GM12864 (cell line): Measurements from ENCODE around the gene GALNT9.

Experiments used
- DNase-seq: peaks from one replicate; pipeline ENCODE4 v3.0.0-alpha.2; 2011; ENCODE audit warnings: low read depth
- H3K4me3 ChIP-seq: 2 replicates; pipeline ENCODE4 v1.5.1; 2011; ENCODE audit warnings: mild to moderate bottlenecking, low read depth, low read length, control low read depth
- TF ChIP-seq, protein P1 (sequence below): IDR thresholded peaks from 2 replicates; pipeline ENCODE4 v1.5.1; 2011; ENCODE audit warnings: low read depth, mild to moderate bottlenecking, moderate library complexity, low read length, control low read depth, inconsistent platforms; ENCODE audit errors: missing control alignments

The GALNT9 gene

DNA sequence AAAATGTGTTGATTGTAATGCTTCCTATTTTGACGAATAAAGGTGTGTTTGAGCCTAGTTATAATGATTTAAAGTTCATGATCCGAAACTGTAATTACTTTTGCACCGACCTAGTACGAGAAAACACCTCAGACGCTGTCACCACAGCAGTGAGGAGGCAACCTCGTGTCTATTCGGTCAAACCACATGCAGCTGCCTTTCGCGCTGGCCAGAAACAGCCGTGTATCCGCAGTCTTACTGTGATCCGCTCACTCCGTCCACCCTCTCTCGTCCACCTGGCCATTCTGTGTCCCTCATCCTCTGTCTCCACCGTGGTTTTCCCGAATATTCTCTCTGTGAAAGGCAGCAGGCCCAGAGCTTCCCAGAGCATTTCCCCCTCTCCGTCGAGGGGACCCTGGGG is 118.1 kb downstream of the GALNT9 start:
- TF ChIP-seq, protein P1, sequence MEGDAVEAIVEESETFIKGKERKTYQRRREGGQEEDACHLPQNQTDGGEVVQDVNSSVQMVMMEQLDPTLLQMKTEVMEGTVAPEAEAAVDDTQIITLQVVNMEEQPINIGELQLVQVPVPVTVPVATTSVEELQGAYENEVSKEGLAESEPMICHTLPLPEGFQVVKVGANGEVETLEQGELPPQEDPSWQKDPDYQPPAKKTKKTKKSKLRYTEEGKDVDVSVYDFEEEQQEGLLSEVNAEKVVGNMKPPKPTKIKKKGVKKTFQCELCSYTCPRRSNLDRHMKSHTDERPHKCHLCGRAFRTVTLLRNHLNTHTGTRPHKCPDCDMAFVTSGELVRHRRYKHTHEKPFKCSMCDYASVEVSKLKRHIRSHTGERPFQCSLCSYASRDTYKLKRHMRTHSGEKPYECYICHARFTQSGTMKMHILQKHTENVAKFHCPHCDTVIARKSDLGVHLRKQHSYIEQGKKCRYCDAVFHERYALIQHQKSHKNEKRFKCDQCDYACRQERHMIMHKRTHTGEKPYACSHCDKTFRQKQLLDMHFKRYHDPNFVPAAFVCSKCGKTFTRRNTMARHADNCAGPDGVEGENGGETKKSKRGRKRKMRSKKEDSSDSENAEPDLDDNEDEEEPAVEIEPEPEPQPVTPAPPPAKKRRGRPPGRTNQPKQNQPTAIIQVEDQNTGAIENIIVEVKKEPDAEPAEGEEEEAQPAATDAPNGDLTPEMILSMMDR: no peak
- DNase-seq: no peak
- H3K4me3 ChIP-seq: no peak overlapping the region

DNA sequence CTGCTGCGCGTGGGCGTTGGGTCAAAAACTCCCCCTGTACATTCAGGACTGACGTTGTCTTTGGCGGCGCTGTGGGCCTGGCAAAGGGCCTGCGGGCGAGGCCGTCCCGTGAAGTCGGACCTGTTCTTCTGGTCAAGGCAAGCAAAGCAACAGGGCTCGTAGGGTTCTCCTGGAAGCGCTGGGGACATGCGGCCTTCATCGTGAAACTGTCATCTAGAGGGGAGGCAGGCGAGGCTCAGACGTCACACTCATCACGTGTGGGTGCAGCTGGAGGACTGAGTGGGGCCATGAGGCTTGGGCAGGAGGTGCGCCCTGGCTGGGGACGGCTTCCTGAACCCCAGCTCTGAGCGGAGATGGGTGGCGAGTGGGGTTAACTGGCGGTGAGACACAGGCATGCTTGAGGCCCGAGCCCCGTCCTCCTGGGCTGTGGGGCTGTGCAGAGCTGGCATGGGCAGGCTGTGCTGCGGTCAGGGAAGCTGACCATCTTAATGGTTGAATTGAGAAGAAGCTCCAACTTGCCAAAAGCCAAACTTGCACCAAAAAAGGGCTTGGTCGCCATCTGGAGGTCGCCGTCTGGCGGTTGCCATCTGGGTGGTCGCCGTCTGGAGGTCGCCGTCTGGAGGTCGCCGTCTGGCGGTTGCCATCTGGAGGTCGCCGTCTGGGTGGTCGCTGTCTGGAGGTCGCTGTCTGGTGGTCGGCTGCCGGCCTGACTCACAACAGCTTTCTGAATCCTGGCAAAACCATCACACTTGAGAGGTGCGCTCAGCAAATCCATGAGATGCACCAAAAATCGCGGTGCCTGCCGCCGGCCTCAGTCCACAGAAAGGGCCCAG is 119.0 kb downstream of the GALNT9 start:
- TF ChIP-seq, protein P1: no peak
- H3K4me3 ChIP-seq: no peak overlapping the region
- DNase-seq: no peak

DNA sequence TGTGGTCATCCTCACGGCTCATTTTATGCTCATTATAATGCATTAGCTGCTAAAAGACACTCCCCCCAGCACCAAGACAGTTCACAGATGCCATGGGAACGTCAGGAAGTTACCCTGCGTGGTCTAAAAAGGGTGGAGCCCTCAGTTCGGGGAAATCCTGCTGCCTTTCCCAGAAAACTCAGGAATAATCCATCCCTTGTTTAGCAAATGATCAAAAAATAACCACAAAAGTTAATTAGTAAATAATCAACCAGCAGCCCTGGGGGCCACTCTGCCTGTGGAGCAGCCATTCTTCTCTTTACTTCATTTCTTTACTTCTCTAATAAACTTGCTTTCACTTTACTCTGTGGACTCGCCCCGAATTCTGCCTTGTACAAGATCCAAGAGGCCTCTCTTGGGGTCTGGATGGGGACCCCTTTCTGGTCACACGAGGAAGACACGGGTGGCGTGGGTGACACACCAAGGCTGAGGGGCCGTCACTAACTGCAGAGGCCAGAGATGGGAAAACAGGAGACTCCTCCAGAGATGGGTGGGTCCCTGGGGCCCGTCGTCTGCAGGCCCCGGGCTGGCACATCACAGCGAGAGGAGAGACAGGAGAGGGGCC is 119.7 kb downstream of the GALNT9 start:
- TF ChIP-seq, protein P1: no peak
- DNase-seq: no peak
- H3K4me3 ChIP-seq: no peak overlapping the region

DNA sequence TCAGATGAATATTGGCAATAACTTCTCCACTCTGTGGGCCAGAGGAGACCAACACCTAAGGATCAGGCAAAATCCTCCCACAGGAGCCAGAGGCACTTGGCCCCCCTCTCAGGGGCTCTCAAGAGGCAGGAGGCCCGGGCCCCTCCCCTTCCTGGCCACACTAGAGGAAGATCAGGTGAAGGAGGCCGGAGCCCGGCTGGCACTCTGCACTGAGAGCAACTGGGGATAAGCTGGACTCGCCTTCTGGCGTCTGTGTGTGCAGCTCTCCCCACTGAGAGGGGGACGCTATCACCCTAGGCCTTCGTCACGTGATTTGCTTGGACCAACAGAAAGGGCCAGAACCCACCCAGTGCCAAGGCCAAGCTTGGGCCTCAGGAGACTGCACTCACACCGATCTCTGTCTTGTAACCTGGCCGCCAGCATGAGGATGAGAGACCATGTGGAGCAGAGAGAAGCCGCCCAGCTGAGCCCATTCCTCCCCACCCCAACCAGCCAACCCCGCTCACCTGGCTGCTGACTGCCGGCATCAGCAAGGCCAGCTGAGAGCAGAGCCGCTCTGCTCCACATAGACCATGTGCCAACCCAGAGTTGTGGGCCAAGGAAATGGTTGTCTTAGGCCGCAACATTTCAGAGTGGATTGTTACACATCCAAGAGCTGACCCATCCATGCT is 121.1 kb downstream of the GALNT9 start:
- TF ChIP-seq, protein P1: no peak
- no peak for DNase-seq
- H3K4me3 ChIP-seq: no peak overlapping the region

DNA sequence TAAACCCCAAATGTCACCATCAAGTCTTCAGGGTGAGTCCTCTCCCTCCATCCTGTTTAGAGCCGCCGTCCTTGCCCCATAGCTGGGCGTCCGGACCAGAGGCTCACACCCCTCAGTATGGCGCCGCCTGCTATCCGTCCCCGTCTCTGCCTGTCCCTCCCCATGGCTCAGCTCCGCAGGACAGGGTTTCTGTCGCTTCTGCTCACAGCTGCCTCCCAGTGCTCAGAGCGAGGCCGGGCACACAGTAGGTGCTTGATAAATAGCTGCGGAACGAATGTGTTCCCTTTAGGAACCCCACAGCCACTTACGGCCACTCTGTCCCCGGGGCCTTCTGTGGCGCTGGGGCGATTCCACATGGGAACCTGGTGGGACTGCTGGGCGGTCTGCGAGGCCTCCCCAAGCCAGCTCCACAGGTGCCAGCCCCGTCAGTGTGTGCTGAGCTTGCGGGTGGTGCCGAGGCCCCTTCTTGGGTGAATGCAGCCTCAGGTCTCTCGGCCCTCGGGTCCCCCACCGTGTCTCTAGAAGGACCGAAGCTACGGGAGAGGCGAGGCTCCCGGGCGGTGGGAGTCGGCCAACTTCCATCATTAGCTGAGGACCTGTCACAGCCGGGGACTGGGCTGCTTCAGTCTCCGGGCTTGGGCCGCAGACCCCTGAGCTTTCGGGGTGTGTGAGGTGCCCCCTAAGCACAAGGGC is 122.2 kb downstream of the GALNT9 start:
- no peak for DNase-seq
- TF ChIP-seq, protein P1: no peak
- H3K4me3 ChIP-seq: no peak overlapping the region

DNA sequence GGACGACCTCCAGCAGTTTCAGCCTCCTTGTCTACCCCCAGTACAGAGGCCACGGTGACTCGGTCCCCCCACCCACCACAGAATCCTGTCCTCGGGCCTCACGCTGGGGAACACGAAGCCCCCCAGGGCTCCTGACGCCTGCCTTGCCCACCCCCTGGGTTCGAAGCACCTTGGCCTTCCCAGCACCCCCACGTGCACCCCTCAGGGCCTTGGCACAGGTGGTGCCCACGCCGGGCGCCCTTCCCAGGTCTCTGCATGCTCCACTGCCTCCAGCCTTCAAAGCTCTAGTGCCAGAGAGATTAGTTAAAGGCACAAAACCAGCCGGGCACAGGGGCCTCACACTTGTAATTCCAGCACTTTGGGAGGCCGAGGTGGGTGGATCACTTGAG is 123.3 kb downstream of the GALNT9 start:
- H3K4me3 ChIP-seq: no peak overlapping the region
- no peak for DNase-seq
- TF ChIP-seq, protein P1: no peak
